Activated CD4-positive, alpha-beta T cell treated with anti-CD3 and anti-CD28 coated beads, Interleukin-2, amount 50 U/mL, for 1 hour (primary cell): Measurements from ENCODE around the gene POLR2J2.
A peak's percentile ranks its signal among the peaks of the same experiment; 100 is the strongest.
"Not testable (repeated sequence)": the region's sequence is repeated elsewhere in the genome, so short reads cannot be mapped to it uniquely, and the experiment has no call there.

Source experiments
- DNase-seq: peaks from one replicate; pipeline ENCODE4 v3.0.0-alpha.2; 2020

The POLR2J2 gene

DNA sequence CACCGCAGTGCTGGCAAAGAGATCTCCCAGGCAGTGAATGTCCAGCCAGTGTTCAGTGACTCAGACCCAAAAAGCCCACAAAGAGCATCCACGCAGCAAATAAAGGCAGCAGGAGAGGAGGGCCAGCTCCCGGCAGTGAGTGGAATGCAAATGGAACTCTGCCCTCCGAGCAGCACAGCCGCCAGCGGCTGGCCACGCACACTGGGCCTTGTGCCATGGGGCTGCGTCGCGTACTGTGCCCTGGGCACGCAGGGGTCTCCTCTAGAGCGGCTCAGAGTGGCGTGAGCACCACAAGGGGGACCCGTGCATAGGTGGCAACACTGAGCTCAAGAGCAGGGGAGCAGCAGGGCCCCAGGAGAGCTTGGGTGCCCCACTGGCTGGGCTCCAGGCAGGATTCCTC, 3.9 kb downstream of the POLR2J2 start:
- not testable (repeated sequence) for DNase-seq

DNA sequence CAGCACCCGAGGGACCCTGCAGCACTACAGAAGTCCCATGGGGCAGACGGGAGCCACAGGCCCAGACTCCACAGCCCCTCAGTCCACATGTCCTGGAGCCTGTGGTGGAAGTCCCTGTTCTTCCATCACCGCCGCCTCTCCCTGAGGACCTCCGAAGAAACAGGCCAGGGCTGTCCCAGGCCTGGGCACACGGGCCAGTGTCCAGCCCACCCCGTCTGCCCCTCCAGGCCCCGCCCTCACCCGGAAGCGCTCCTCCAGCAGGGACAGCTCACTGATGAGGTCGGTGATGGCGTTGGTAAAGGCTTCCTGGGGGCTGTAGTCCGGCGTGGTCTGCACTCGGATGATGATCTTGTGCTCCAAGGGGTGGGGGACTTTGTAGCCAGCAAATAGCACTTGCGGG, 4.6 kb downstream of the POLR2J2 start:
- not testable (repeated sequence) for DNase-seq

DNA sequence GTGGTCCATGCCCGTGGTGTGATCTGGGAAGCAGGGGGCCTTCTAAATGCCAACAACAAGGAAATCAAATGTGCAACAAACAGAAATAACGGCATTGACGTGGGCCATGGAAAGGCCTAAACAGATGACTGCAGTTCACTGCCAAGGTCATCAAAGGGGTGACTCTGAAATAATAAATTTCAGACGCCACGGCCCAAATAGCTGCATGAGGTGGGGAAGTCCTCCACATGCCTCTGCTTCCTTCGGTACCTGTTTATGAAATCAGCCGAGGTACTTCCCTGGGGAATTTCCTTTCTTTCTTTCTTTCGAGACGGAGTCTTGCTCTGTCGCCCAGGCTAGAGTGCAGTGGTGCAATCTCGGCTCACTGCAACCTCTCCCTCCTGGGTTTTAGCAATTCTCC, 6.7 kb downstream of the POLR2J2 start:
- not testable (repeated sequence) for DNase-seq

DNA sequence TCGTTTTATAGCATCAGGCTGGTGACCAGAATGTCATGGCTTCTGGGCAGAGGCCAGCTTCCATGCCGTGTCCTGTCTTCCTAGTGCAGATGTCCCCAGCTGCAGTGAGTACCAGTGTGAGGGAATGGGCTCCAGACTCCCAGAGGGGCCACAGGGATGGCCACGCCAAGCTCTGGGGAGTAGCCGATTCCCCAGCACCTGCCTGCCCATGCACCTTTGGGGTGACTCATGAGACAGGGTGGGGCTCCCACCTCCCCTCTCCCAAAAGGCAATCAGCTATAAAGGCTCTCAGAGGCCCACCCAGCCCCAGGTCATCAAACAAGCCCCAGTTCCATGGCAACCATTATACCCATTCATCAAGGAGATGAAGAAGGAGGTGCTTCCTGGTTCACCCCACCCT, 21.5 kb downstream of the POLR2J2 start, which contains the start of gene SPDYE2B:
TSS of gene SPDYE2B (plus strand) at position 396 of the 400 bp plus-strand sequence. CDS start 2,030 bp downstream, outside the sequence.
- DNase-seq, result not testable (repeated sequence)

GRCh38 chr7:102647813-102648212, 23.6 kb downstream of the POLR2J2 start:
- not testable (repeated sequence) for DNase-seq

DNA sequence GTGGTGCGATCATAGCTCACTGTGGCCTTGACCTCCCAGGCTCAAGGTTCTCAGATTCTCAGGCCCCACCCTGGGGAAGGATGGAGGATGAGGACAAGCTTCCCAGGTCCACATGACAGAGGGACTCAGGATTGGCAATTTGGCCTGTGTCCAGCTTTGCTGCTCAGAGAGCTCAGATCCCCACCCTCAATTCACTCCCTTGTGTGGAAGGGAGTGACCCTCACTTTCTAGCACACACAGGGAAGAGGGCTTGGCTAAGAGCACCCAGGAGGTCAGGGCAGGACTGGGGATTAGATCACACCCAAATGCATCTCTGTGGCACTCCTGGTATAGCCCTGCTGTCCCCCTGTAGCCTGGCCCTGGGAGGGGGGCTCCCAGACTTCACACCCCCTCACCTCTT, 28.1 kb downstream of the POLR2J2 start:
- not testable (repeated sequence) for DNase-seq

GRCh38 chr7:102642691-102643090, 28.8 kb downstream of the POLR2J2 start, which contains the start of gene UPK3BL1:
Gene UPK3BL1 (minus strand): TSS chr7:102642791. CDS start chr7:102642741, 50 bp downstream.
- not testable (repeated sequence) for DNase-seq

- DNase-seq, result not testable (repeated sequence)
These were observed 32.6 kb downstream of the POLR2J2 start for GRCh38 chr7:102638848-102639247.

DNA sequence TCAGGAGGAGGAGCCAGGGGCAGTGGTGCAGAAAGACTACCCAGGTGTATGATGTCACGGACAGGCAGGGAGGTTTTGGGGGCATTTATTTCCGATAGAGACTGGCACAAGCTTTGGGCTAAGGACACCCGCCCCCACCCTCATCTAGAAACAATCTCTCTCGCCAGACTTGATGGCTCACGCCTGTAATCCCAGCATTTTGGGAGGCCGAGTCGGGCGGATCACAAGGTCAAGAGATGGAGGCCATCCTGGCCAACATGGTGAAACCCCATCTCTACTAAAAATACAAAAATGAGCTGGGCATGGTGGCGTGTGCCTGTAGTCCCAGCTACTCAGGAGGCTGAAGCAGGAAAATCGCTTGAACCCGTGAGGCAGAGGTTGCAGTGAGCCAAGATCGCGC, 34.5 kb downstream of the POLR2J2 start:
- DNase-seq, result not testable (repeated sequence)

GRCh38 chr7:102635354-102635753, 36.1 kb downstream of the POLR2J2 start:
- DNase-seq, result not testable (repeated sequence)

DNA sequence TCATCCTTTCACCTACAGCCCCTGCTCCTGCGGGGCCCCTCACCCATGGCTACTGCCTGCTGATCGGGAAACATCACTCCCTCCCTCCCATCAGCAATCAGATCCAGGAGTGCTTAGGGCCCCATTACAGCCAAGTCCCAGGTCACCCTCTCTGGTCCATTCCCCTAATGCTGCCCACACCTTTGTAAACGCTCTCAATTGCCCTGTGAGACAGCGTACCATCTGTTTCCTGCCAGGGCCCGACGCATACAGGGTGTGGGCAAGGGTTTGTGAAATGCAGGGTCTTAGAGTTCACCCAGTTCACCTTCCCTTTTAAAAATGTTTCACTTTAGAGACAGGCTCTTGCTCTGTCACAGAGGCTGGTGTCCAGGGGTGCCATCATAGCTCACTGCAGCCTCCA, 37.2 kb downstream of the POLR2J2 start:
- not testable (repeated sequence) for DNase-seq

DNA sequence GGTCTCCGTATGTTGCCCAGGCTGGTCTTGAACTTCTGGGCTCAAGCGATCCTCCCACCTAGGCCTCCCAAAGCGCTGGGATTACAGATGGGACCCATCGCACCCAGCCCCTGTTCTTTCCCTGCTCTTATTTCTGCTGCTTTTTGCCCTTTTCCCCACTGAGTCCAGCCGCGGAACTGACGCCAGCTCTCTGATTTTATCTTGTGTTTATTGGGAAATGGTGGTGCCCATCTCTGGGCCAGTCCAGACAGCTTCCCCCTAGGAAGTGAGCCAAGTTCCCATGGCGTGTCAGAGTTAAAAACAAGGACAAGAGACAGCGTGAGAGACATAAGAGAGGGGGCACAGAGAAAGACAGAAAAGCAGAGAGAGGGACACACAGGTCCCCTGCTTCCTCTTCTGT, 40.8 kb downstream of the POLR2J2 start:
- DNase-seq, result not testable (repeated sequence)

GRCh38 chr7:102627271-102627904, 44.1 kb downstream of the POLR2J2 start:
- DNase-seq, result not testable (repeated sequence)

DNA sequence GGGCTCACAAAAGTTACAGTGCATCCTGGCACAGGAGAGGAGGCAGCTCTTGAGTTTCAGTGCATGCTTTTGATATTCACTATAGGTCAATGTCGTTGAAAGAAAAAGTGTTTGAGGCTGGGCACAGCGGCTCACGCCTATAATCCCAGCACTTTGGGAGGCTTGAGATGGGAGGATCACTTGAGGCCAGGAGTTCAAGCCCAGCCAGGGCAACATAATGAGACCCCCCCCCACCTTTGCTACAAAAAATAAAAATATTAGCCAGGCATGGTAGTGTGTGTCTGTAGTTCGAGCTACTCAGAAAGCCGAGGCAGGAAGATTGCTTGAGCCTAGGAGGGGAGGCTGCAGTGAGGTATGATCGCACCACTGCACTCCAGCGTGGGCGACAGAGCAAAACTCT, 53.3 kb downstream of the POLR2J2 start:
- DNase-seq, result not testable (repeated sequence)

DNA sequence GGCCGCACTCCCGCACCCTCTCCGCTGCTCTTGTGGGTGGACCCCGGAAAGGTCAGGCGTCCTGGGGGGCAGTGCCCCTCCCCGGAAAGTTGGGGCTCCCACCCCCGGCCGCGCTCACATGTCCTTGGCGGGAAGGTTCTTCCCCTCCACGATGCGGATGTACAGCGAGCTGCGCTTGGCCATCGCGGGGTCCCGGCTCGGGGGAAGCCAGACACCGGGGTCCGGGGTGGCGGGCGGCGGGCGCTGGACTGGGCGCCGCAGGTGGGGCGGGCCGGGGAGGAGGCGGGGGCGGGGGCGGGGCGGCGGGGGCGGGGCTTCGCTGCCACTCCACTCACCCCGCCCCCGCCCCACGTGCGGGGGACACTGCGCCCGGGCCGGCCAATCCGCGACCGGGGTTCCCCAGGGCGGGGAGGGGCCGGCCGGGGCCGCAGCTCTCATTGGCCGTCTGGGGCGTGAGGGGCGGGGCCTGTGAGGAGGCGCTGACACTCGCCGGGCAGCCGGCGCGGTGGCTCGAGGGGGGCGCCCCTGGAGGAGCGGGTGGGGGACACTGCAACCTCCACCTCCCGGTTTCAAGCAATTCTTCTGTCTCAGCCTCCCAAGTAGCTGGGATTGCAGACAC, 54.8 kb downstream of the POLR2J2 start, which contains the start of gene RASA4:
TSS of gene RASA4 (minus strand) at position 250 of the 619 bp plus-strand sequence. CDS start at position 183, 67 bp downstream.
- DNase-seq, result peak; percentile 23
